Measurements from ENCODE around the gene BRCA2. TPM values are rescaled to one million over a fixed set of nuclear protein-coding genes. Genes with fewer than 3 reads are reported as not detected.
A peak's percentile ranks its signal among the peaks of the same experiment; 100 is the strongest.

Gene BRCA2
- total RNA-seq, 3 donors from 2014 or later = 7.2 to 8.6 (median 8.4) TPM

DNA sequence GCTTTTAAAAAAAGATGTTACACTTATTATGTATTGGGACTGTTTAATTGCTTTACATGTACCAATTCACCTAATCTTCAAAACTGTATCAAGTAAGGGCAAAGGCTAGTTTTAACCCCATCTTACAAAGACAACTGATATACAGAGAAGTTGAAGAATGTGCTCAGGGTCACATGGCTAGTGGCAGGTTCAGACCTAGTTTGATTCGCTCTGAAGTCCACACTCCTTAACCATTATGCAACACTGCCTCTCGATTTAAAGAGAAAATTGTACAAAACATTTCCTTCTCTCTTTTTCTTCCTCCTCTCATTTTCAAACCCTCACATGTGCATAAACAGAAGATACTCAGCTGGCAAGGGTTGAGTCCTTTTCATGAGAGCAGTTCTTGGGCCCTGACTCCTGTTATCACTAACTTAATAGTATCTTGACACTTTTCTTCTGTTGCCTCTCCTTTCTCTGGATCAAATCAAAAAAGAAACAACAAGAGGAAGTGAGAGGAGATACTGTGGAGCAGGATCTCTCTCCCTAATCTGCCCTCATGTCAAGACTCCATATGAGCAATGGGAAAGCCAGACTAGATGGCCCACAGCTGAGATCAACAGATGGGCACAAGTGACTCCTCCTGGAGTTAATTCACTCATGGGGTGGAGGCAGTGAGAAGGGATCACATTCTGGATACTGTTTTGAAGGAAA lies 131.6 kb downstream of the BRCA2 start:
- Mint-ChIP-seq H3K36me3 (ENCODE audit: insufficient read depth) (peaks cover 5% of the 10 kb centered on the region), H3K9me3 (no peaks in the 10 kb centered on the region), H3K4me1 (ENCODE audit: low read depth) (peaks cover 10% of the 10 kb centered on the region), H3K27me3 (ENCODE audit: low read depth) (no peaks in the 10 kb centered on the region), H3K4me3 (no peak overlapping the region)
- DNase-seq (no peak), ATAC-seq (no peak)

DNA sequence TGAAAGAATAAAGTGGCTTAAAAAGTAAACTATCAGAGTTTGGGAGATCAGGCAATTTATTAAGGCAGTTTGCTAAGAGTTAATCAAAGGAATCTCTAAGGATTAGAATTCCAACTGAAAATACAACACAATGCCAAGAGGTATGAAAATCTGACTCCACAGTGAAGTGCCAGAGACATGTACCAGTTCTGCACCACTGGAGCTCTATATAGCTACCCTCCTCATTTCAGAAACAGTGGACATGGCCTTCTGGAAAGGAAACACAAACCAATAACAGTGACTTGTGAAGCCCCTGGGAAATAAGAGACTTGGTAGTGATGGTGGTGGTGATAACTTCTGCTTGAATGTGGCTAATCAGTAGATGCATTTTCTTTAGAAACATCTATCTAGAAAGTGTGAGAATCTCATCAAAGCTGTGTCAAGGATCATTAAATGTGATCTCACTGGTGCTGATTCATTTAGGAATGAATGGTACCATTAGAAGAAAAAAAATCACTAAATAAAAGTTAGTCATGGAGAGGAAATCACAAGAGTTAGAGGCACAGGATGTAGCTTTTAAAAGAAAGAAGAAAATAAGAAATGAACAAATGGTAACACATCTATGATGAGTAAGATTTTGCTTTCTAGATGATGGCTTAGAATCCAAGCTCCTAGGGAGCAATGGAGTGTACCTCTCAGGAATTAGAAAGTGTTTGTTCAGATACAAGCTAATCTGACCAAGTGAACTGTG lies 132.8 kb downstream of the BRCA2 start:
- Mint-ChIP-seq H3K27me3 (ENCODE audit: low read depth) (no peaks in the 10 kb centered on the region), H3K4me3 (no peak overlapping the region)
- peak; percentile 46 to 50 for ATAC-seq

DNA sequence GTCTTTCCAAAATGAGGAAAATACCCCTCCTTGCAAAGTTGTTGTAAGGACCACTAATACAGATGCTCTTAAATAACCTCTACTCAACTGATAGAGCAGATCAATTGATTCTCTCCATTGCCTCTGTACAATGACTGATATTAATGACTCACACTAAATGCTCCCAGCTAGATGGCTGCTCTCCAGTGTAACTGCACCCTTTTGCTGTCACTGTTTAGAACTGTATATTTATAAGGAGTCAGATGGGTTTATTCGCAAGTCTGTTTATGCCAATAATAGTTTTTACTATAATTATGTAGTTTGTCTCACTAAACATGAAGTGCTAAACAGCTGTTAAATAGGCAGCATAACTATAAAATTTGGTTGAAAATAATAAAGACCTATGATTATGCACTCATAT lies 133.7 kb downstream of the BRCA2 start:
- Mint-ChIP-seq H3K4me1 (ENCODE audit: low read depth) (peaks cover 5% of the 10 kb centered on the region), H3K4me3 (no peak overlapping the region), H3K36me3 (ENCODE audit: insufficient read depth) (peaks cover 2% of the 10 kb centered on the region), H3K27me3 (ENCODE audit: low read depth) (no peaks in the 10 kb centered on the region), H3K9me3 (no peaks in the 10 kb centered on the region)
- ATAC-seq (no peak), DNase-seq (no peak)

More for the DNA sequence above, 132.8 kb downstream of the BRCA2 start:
- DNase-seq = no peak
- Mint-ChIP-seq H3K36me3 (ENCODE audit: insufficient read depth) (peaks cover 2% of the 10 kb centered on the region), H3K9me3 (no peaks in the 10 kb centered on the region), H3K4me1 (ENCODE audit: low read depth) (peaks cover 7% of the 10 kb centered on the region)

Other genes starting within 250 kb of the BRCA2 start
- not detected for gene ZAR1L, start 145 bp upstream of the BRCA2 start, total RNA-seq
- gene N4BP2L1, start 112.6 kb downstream of the BRCA2 start, total RNA-seq = 1 to 10 TPM; 5.1 to 7.3 (median 5.4) TPM
- 10 to 100 TPM; 47.1 to 59.7 (median 58.6) TPM for gene N4BP2L2, start 223.3 kb downstream of the BRCA2 start, total RNA-seq

Measured in activated T-cell treated with anti-CD3 and anti-CD28 coated beads, Interleukin-2, amount 50 U/mL, for 4 hours (primary cell).